DOHH2 (cell line): ENCODE measurements around the gene IFITM10.

Experiments used
- H3F3A ChIP-seq: fragments of 200-600 bp; sonication (generic), shearing (Covaris generic); 2 replicates; pipeline ENCODE4 v1.6.0; 2016; ENCODE audit warnings: antibody characterized with exemption, mild to moderate bottlenecking; ENCODE audit not compliant: control insufficient read depth, insufficient read depth
- H3K27ac ChIP-seq: fragments of 200-600 bp; sonication (generic); 2 replicates; pipeline ENCODE4 v1.5.1; 2014; ENCODE audit warnings: low read depth, mild to moderate bottlenecking, low read length, moderate library complexity
- H3K27me3 ChIP-seq: fragments of 200-600 bp; sonication (generic); 2 replicates; pipeline ENCODE4 v1.6.1; 2014; ENCODE audit warnings: mild to moderate bottlenecking, low read length, mixed read lengths; ENCODE audit not compliant: control insufficient read depth
- H3K36me3 ChIP-seq: fragments of 200-600 bp; sonication (generic); 2 replicates; pipeline ENCODE4 v1.6.1; 2014; ENCODE audit warnings: mild to moderate bottlenecking, low read length, moderate library complexity, mixed read lengths; ENCODE audit not compliant: control insufficient read depth
- H3K4me1 ChIP-seq: fragments of 200-600 bp; sonication (generic); 2 replicates; pipeline ENCODE4 v1.6.1; 2014; ENCODE audit warnings: mild to moderate bottlenecking, low read length, mixed read lengths; ENCODE audit not compliant: control insufficient read depth
- H3K4me2 ChIP-seq: fragments of 200-600 bp; sonication (generic); 2 replicates; pipeline ENCODE4 v1.6.0; 2014; ENCODE audit warnings: mild to moderate bottlenecking, low read length, moderate library complexity
- H3K4me3 ChIP-seq: fragments of 200-600 bp; sonication (generic); 2 replicates; pipeline ENCODE4 v1.5.1; 2014; ENCODE audit warnings: mild to moderate bottlenecking, low read length, mixed read lengths
- H3K79me2 ChIP-seq: fragments of 200-600 bp; sonication (generic); 2 replicates; pipeline ENCODE4 v1.6.1; 2014; ENCODE audit warnings: mild to moderate bottlenecking, low read length, mixed read lengths; ENCODE audit not compliant: control insufficient read depth
- H3K9me2 ChIP-seq: fragments of 200-600 bp; sonication (generic); replicated peaks from 2 replicates; pipeline ENCODE4 v1.6.1; 2014; ENCODE audit warnings: mild to moderate bottlenecking, low read length, mixed read lengths; ENCODE audit not compliant: control insufficient read depth
- H3K9me3 ChIP-seq: fragments of 200-600 bp; sonication (generic); 2 replicates; pipeline ENCODE4 v1.6.1; 2014; ENCODE audit warnings: antibody characterized with exemption, low read length, mixed read lengths; ENCODE audit not compliant: control insufficient read depth, insufficient read depth
- H4K20me1 ChIP-seq: fragments of 200-600 bp; sonication (generic); 2 replicates; pipeline ENCODE4 v1.6.0; 2014; ENCODE audit warnings: low read depth, mild to moderate bottlenecking, antibody characterized with exemption, low read length, moderate library complexity; ENCODE audit not compliant: control insufficient read depth, insufficient read depth
- EZH2phosphoT487 ChIP-seq: fragments of 200-600 bp; sonication (generic); IDR thresholded peaks from 2 replicates; pipeline ENCODE4 v1.6.1; 2017; ENCODE audit warnings: borderline replicate concordance, mild to moderate bottlenecking, antibody characterized with exemption, low read length, moderate library complexity, mixed read lengths
- TF ChIP-seq, protein P1 (sequence below): fragments of 200-600 bp; sonication (generic); IDR thresholded peaks from one replicate; pipeline ENCODE4 v1.5.1; 2014; ENCODE audit warnings: antibody characterized with exemption, mild to moderate bottlenecking, low read depth, low read length; ENCODE audit not compliant: poor library complexity, severe bottlenecking

IFITM10 gene

DNA sequence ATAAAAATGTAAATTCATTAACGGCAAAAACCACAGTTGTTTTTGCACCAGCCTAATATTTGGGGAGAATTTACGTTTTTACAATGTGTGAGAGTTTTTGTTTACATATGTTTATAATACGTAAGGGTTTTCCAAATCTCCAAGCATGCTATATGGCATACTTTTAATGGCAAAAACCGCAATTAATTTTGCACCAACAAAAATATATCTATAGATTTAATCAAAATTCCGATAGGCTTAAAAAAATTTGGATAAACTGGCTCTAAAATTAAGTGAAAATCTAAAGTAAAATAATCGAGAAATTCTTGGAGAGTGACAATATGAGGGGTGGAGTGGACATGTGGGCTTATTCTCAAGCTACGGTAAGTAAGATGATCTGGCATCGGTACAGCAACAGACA, 30.6 kb downstream of the IFITM10 start:
- H3K9me2 ChIP-seq, result no peaks in the 10 kb centered on the region
- no peak overlapping the region for H3K4me3 ChIP-seq
- no peak overlapping the region for H3K27ac ChIP-seq
- no peak overlapping the region for H3K4me2 ChIP-seq
- TF ChIP-seq, protein P1, sequence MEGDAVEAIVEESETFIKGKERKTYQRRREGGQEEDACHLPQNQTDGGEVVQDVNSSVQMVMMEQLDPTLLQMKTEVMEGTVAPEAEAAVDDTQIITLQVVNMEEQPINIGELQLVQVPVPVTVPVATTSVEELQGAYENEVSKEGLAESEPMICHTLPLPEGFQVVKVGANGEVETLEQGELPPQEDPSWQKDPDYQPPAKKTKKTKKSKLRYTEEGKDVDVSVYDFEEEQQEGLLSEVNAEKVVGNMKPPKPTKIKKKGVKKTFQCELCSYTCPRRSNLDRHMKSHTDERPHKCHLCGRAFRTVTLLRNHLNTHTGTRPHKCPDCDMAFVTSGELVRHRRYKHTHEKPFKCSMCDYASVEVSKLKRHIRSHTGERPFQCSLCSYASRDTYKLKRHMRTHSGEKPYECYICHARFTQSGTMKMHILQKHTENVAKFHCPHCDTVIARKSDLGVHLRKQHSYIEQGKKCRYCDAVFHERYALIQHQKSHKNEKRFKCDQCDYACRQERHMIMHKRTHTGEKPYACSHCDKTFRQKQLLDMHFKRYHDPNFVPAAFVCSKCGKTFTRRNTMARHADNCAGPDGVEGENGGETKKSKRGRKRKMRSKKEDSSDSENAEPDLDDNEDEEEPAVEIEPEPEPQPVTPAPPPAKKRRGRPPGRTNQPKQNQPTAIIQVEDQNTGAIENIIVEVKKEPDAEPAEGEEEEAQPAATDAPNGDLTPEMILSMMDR, result no peak
- no peak for TF ChIP-seq EZH2phosphoT487
- H3K79me2 ChIP-seq, result no peaks in the 10 kb centered on the region
- no peaks in the 10 kb centered on the region for H4K20me1 ChIP-seq
- no peaks in the 10 kb centered on the region for H3K36me3 ChIP-seq
- H3K27me3 ChIP-seq, result no peaks in the 10 kb centered on the region
- H3F3A ChIP-seq, result no peaks in the 10 kb centered on the region
- no peaks in the 10 kb centered on the region for H3K9me3 ChIP-seq
- no peaks in the 10 kb centered on the region for H3K4me1 ChIP-seq

DNA sequence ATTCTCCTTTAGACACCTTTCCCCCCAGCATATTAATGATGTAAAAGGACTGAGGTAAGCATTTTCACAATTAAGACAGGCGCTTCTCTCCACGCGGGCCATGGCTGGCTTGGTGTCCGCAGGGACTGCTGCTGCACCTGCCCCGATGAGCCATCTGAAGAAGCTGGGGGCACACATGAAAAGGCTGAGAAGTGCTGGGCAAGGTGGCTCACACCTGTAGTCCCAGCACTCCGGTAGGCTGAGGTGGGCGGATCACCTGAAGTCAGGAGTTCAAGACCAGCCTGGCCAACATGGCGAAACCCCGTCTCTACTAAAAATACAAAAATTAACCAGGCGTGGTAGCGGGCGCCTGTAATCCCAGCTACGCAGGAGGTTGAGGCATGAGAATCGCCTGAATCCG, 32.1 kb downstream of the IFITM10 start:
- no peaks in the 10 kb centered on the region for H4K20me1 ChIP-seq
- H3K36me3 ChIP-seq, result no peaks in the 10 kb centered on the region
- H3K9me3 ChIP-seq, result no peaks in the 10 kb centered on the region
- H3K4me1 ChIP-seq, result no peaks in the 10 kb centered on the region
- no peak overlapping the region for H3K4me3 ChIP-seq
- no peak overlapping the region for H3K4me2 ChIP-seq
- no peaks in the 10 kb centered on the region for H3F3A ChIP-seq
- no peaks in the 10 kb centered on the region for H3K9me2 ChIP-seq
- H3K79me2 ChIP-seq, result no peaks in the 10 kb centered on the region
- no peaks in the 10 kb centered on the region for H3K27me3 ChIP-seq
- no peak for TF ChIP-seq EZH2phosphoT487
- TF ChIP-seq, protein P1, result no peak
- H3K27ac ChIP-seq, result no peak overlapping the region

DNA sequence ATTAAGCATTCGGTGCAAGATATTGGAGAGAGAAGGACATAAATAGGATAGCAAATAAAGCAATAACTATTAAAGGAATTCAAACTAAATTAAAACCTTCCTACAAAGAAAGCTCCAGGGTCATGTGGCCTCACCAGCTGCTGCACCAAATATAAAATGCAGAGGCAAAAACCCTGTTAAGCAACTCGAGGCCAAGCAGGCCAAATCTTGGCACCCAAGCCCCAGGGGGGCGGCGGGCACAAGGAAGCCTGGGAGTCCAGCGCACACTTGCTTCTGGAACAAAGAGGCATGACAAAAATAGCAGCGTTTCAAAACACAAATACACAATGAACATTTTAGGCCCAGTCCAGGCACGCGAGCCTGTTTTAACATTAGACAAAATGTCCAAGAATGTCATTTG, 32.6 kb downstream of the IFITM10 start:
- no peak overlapping the region for H3K4me2 ChIP-seq
- no peak overlapping the region for H3K27ac ChIP-seq
- no peaks in the 10 kb centered on the region for H4K20me1 ChIP-seq
- H3K36me3 ChIP-seq, result no peaks in the 10 kb centered on the region
- no peaks in the 10 kb centered on the region for H3F3A ChIP-seq
- no peaks in the 10 kb centered on the region for H3K9me2 ChIP-seq
- H3K27me3 ChIP-seq, result no peaks in the 10 kb centered on the region
- no peaks in the 10 kb centered on the region for H3K4me1 ChIP-seq
- H3K4me3 ChIP-seq, result no peak overlapping the region
- TF ChIP-seq, protein P1, result no peak
- no peak for TF ChIP-seq EZH2phosphoT487
- H3K9me3 ChIP-seq, result no peaks in the 10 kb centered on the region
- H3K79me2 ChIP-seq, result no peaks in the 10 kb centered on the region
